SH-SY5Y (cell line): ENCODE measurements around the gene NCK1.

ENCODE experiments used
- GATA2 ChIP-seq: IDR thresholded peaks from 2 replicates; pipeline ENCODE4 v1.6.1; 2011; ENCODE audit warnings: mild to moderate bottlenecking, low read depth, low read length
- GATA3 ChIP-seq: IDR thresholded peaks from 2 replicates; pipeline ENCODE4 v1.6.1; 2011; ENCODE audit warnings: low read depth, mild to moderate bottlenecking, low read length, moderate library complexity

GRCh38 chr3:136982033-136982432, 120.0 kb downstream of the NCK1 start:
- TF ChIP-seq GATA2 (no peak), GATA3 (no peak)
